HG02610 (cell line): ENCODE results near the gene VAPB.
"Not testable (repeated sequence)": the region's sequence is repeated elsewhere in the genome, so short reads cannot be mapped to it uniquely, and the experiment has no call there.

Experiments used
- ATAC-seq: cut with Tn5 transposase; IDR thresholded peaks from one replicate; pipeline ENCODE4 v1.9.1; 2021; ENCODE audit warnings: mild to moderate bottlenecking, moderate library complexity; ENCODE audit not compliant: unreplicated experiment

VAPB gene

DNA sequence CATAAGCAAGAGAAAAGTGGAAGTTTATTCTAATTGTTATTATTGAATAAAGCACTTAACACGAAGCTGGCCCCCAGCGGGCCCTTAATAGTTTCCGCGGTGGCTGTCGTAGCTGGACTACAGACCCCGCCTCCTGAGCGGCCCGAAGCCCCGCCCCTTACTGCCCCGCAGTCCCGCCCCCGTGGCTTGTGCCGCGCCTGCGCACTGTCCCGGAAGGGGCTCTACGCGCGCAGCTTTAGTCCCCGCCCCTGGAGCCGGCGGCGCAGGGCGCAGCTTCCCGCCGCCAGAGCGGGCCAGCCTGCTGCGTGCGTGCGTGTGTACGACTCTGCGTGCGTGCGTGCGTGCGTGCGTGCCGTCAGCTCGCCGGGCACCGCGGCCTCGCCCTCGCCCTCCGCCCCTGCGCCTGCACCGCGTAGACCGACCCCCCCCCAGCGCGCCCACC lies at the start of gene VAPB:
TSS of gene VAPB (plus strand) at position 348 of the 442 bp plus-strand sequence. CDS start 231 bp downstream, outside the sequence.
- peak; percentile 96 for ATAC-seq

GRCh38 chr20:58339741-58340140 lies 49.3 kb upstream of the VAPB start:
- ATAC-seq: no peak

GRCh38 chr20:58340151-58340550 lies 48.9 kb upstream of the VAPB start:
- ATAC-seq: no peak

GRCh38 chr20:58340853-58341252 lies 48.2 kb upstream of the VAPB start:
- no peak for ATAC-seq

DNA sequence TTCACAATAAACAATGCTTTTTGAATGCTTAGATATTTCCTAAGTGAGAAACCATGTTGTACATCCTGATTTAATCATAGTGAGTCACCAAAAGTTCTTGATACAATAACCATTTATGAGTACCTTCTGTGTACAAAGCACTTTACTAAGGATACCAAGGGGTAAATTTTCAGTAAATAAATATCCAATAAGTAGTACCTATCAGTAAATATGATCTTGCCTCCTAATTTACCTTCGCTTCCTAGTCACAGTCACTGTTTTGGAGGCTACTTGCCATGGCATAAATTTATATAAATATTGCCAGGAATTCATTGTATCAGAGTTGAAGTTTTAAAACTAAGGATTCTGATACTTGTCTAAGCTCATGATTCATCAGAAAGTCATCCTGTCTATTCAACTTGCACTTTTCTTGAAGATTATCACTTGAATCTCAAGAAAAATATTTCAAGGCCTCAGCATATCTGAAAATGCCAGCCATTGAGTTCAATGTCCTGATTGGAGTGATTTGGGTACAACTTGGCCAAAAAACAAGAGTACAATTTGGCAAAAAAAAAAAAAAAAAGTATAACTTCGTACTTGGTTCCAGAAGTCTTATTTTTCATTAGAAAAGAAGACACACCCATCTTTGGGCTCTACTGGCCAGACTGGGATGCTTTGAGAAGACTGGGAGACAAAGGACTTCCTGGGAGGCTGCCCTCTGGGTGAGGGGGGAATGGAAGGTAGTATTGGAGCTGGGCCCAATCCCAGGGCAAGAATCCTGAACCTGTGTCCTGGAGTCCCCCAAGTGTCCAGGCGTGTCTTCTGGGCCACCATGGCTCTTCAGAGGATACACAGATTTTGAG lies 46.7 kb upstream of the VAPB start:
- ATAC-seq: no peak

GRCh38 chr20:58344741-58345140 lies 44.3 kb upstream of the VAPB start:
- ATAC-seq: no peak

DNA sequence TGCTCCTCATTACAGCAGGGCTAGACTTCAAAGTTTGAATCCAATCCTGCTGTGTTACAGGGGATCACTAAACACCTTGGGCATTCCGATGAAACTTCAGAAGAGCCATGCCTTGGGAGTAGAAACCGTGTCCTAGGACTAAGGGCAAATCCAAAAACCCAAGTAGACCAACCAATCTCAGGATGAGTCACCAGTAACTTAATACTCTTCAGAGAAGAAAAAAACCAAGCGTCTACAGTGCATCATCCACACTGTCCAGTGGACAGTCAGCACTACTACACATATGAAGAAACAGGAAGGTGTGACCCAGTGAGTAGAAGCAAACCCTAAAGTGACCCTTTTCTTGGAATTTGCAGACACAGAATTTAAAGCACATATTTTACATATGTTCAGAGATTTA lies 39.5 kb upstream of the VAPB start:
- no peak for ATAC-seq

DNA sequence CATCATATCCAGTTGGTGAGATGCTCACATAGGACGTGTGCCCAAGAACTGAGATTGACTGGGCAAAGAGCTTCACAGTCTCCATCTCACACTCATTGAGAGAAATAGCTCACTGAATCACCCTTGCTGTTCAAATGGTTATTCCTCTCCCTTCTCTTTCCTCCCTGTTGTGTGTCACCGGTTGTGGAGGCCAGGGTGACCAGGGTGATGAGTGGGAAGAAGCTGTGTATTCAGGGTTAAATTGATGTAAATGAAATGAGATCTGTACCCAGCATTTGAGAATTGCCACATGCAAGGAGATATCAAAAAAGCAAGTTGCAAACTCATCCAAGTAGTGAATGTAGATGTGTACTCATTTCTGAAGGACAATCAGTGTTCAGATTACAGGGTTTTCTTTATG lies 36.6 kb upstream of the VAPB start:
- ATAC-seq: no peak

- no peak for ATAC-seq
These were observed 29.6 kb upstream of the VAPB start for GRCh38 chr20:58359441-58359840.

GRCh38 chr20:58360936-58361335 lies 28.1 kb upstream of the VAPB start:
- no peak for ATAC-seq

DNA sequence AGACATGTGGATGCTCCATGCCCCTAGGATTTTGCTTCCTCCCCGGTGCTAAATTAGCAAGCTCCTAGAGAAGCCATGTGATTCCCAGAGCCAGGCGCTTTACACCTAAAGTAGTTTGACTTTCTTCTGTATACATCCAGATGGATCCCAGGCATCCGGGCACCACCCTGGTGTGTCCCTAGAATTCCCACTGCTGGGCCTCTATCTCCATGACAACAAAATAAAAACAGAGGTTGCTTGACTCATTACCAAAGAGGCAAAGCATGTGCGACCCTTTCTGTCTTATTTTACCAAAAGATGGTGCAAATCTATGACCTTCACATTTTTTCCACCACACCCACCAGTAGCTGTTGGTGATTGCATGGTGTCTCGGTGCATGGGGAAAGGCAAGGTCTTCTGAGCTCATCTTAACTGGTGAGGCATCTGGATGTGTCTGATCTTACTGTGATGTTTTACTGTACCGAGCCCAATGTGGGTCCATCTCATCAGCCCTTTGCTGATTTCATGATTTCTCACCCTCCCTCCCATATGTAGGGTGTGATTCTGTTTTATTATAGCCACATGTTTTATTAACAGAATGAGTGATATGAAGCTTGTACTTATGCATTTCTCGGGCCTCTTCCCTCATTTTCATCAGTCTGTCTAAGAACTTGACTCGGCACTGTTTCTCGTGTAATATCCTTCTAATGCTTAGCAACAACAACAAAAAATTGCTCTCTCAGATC lies 27.4 kb upstream of the VAPB start:
- no peak for ATAC-seq

DNA sequence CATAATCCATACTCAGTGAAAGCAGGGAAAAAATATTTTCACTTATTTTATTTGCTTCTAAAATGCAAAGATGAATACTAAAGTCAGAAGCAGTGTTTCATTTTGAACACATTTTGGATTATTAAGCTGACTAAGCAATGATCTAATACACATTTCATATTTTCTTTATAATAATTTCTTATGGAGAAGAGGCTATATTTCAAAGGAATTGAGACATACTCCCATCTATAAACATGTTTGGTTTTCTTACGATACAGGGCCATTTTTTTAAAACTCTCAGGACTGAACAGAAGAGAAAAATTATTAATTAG lies 26.9 kb upstream of the VAPB start:
- ATAC-seq: no peak

DNA sequence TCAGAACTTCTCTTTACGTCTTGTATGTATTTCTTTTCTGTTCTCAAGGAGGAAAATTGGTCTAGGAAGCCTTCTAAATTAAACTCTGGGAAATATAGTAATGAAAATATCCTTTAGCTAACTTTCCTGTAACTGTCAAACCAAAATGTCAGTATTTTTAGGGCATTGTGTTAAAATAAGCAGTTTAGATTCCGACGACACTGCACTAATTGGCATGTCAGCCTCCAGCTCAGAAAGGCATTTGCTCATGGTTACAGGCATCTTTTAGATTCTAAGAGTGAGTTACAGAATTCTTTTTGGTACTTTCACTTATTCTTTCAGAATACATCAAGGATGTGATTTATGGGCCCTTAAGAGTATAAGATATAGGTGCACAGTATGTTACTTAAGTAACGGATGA lies 26.1 kb upstream of the VAPB start:
- ATAC-seq: no peak

GRCh38 chr20:58366866-58367265 lies 22.2 kb upstream of the VAPB start:
- no peak for ATAC-seq

GRCh38 chr20:58372806-58373205 lies 16.2 kb upstream of the VAPB start:
- ATAC-seq: no peak

DNA sequence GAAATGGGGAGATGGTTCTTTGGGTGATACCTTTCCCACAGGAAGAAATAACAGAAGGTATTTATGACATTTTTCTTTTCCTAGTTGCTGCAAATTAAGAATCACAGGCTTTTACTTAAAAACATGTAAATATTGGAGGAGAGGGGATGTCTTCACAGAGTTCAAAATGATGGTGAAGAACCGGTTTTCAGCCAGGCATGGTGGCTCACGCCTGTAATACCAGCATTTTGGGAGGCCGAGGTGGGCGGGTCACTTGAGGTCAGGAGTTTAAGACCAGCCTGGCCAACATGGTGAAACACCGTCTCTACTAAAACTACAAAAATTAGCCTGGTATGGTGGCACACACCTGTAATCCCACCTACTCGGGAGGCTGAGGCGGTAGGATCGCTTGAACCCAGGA lies 15.7 kb upstream of the VAPB start:
- ATAC-seq: not testable (repeated sequence)

DNA sequence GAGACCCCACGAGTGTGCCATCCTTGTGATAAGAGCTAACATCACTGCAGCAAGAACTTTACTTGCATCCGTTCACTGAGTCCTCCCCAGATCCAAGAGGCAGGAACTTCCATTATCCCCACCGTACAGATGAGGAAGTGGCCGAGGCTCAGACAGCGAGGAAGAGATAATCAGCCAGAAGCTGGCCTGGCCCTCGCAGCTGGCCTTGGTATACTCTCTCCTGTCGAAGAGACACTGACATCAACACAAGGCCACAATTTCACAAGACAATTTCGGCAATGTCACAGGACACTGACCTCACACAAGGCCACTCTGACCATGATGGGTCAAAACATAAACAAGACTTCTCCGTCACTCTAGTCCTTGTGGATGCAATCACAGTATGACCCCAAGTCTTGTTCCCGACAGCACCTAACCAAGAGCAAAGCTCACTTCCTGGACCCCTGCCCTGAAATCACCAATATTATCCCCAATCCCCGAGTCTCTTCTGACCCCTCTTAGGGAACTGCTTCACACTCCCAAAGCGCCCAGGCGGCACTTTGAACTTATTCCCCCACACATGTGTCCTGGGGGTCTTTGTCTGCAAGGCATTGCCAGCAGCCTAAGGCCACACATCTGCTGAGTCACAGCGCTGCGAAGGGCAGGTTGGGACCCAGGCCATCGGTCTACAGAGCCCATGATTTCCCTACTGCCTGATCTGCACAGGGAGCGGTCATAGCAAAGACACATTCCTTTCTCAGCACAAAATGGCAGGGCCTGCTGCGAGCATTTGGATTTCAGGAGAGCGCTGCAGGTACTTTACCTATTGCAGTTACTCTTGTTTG lies 14.8 kb upstream of the VAPB start:
- no peak for ATAC-seq

DNA sequence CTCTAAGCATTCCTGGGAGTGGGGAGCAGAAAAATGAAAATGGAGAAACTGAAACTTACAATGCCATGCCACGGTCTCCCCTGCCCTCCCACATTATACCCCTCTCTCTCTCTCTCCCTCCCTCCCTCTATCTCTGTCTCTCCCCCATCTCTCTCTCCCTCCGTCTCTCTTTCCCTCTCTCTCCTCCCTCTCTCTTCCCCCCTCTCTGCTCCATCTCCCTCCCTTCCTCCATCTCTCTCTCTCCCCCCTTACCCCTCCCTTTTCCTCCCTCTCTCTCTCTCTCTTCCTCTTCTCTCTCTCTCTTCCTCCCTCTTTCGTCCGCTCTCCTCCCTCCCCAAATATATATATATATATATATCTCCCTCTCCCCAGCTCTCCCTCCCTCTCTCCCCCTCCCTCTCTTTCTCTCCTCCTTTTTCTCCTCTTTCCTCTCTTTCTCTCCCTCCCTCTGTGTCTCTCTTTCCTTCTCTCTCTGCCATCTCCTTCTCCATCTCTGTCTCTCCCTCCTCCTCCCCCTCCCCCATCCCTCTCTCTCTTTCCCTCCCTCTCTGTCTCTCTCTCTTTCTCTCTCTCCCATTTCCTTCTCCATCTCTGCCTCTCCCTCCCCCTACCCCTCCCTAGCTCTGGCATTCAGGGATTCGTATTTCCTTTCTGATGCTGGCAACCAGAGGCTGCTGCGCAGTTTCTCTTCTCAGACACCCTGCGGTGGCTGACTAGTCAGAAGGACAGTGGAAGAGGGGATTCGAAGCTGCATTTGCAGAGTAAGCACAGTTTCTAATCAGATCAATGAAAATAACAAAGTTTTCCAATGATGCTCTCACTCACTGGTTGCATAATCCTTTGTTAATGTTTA lies 13.9 kb upstream of the VAPB start:
- ATAC-seq: no peak

- ATAC-seq: no peak
These were observed 13.2 kb upstream of the VAPB start for GRCh38 chr20:58375759-58376352.

- ATAC-seq: no peak
These were observed 12.0 kb upstream of the VAPB start for GRCh38 chr20:58377017-58377416.
